Neural progenitor cell (in vitro differentiated cells): ENCODE measurements around the gene SKI. TPM values are rescaled to one million over a fixed set of nuclear protein-coding genes. Genes with fewer than 3 reads are reported as not detected.
A peak's percentile ranks its signal among the peaks of the same experiment; 100 is the strongest.

Source experiments
- DNase-seq: peaks from one replicate; pipeline ENCODE4 v3.0.0-alpha.2; 2016; ENCODE audit warnings: low spot score
- H2AFZ ChIP-seq: fragments of 200-600 bp; sonication (generic); replicated peaks from 2 replicates; pipeline ENCODE4 v1.6.1; 2016; ENCODE audit warnings: antibody characterized with exemption
- H3F3A ChIP-seq: fragments of 200-600 bp; sonication (generic); 2 replicates; pipeline ENCODE4 v1.6.1; 2016; ENCODE audit warnings: antibody characterized with exemption, low read depth
- H3K27ac ChIP-seq: fragments of 200-600 bp; sonication (generic); 2 replicates; pipeline ENCODE4 v1.5.1; 2016; ENCODE audit warnings: mild to moderate bottlenecking
- H3K27me3 ChIP-seq: fragments of 200-600 bp; sonication (generic); 2 replicates; pipeline ENCODE4 v1.6.1; 2016; ENCODE audit warnings: mild to moderate bottlenecking, moderate library complexity
- H3K36me3 ChIP-seq: fragments of 200-600 bp; sonication (generic); 2 replicates; pipeline ENCODE4 v1.5.1; 2016
- H3K4me1 ChIP-seq: fragments of 200-600 bp; sonication (generic); 2 replicates; pipeline ENCODE4 v1.6.1; 2016; ENCODE audit warnings: mixed run types
- H3K4me2 ChIP-seq: fragments of 200-600 bp; sonication (generic); 2 replicates; pipeline ENCODE4 v1.6.1; 2016
- H3K4me3 ChIP-seq: fragments of 200-600 bp; sonication (generic); 2 replicates; pipeline ENCODE4 v1.5.1; 2016
- H3K79me2 ChIP-seq: fragments of 200-600 bp; sonication (generic); 2 replicates; pipeline ENCODE4 v1.6.1; 2016; ENCODE audit warnings: low read depth
- H3K9ac ChIP-seq: fragments of 200-600 bp; sonication (generic); 2 replicates; pipeline ENCODE4 v1.6.1; 2016
- H3K9me3 ChIP-seq: fragments of 200-600 bp; sonication (generic); 2 replicates; pipeline ENCODE4 v1.5.1; 2016; ENCODE audit warnings: low read depth
- H4K20me1 ChIP-seq: fragments of 200-600 bp; sonication (generic); 2 replicates; pipeline ENCODE4 v1.6.1; 2016; ENCODE audit warnings: low read depth
- H3K27ac Mint-ChIP-seq: 3 replicates; pipeline ENCODE4 v1.8.0; 2021; ENCODE audit warnings: mixed read lengths
- H3K27me3 Mint-ChIP-seq: 2 replicates; pipeline ENCODE4 v1.8.0; 2022; ENCODE audit warnings: low read depth, mild to moderate bottlenecking, inconsistent platforms, moderate library complexity, mixed read lengths; ENCODE audit not compliant: insufficient read depth
- H3K36me3 Mint-ChIP-seq: 3 replicates; pipeline ENCODE4 v1.8.0; 2021; ENCODE audit warnings: mixed read lengths
- H3K4me1 Mint-ChIP-seq: 3 replicates; pipeline ENCODE4 v1.8.0; 2021; ENCODE audit warnings: mixed read lengths
- H3K4me3 Mint-ChIP-seq: 3 replicates; pipeline ENCODE4 v1.8.0; 2021; ENCODE audit warnings: mild to moderate bottlenecking, moderate library complexity, mixed read lengths
- H3K9me3 Mint-ChIP-seq: 3 replicates; pipeline ENCODE4 v1.8.0; 2020; ENCODE audit warnings: mixed read lengths
- CTCF ChIP-seq: fragments of 200-600 bp; sonication (generic); IDR thresholded peaks from 2 replicates; pipeline ENCODE4 v1.5.1; 2017; ENCODE audit warnings: antibody characterized with exemption, mild to moderate bottlenecking
- EZH2 ChIP-seq: fragments of 200-600 bp; sonication (generic); IDR thresholded peaks from 2 replicates; pipeline ENCODE4 v1.6.1; 2017; ENCODE audit warnings: antibody characterized with exemption, mild to moderate bottlenecking, moderate library complexity
- EZH2phosphoT487 ChIP-seq: fragments of 200-600 bp; sonication (generic); IDR thresholded peaks from 2 replicates; pipeline ENCODE4 v1.6.1; 2017; ENCODE audit warnings: antibody characterized with exemption
- total RNA-seq: library from RNA; depleted of rRNA; stranded (reverse); fragments of >200 nt; gene quantifications from 2 replicates; pipeline ENCODE4 v1.2.3, GENCODE V29; 2015; ENCODE audit warnings: low replicate concordance

Gene SKI
- total RNA-seq, 1 donor from 2014 or later, result 7.4 TPM

- Histone ChIP-seq H2AFZ (peak overlapping the region; percentile 98), H3K36me3 (no peaks in the 10 kb centered on the region), H3K4me1 (peaks cover 38% of the 10 kb centered on the region), H3K27ac (no peak overlapping the region), H3K27me3 (peaks cover 13% of the 10 kb centered on the region), H3K4me2 (peak overlapping the region; percentile 91), H3K9me3 (no peaks in the 10 kb centered on the region), H3K9ac (peak overlapping the region; percentile 76), H4K20me1 (peaks cover 40% of the 10 kb centered on the region), H3K4me3 (peak overlapping the region; percentile 89), H3K79me2 (peaks cover 40% of the 10 kb centered on the region), H3F3A (peaks cover 20% of the 10 kb centered on the region)
- H3K4me1 Mint-ChIP-seq, result peaks cover 29% of the 10 kb centered on the region
- no peak for TF ChIP-seq EZH2
- no peak for TF ChIP-seq CTCF
- TF ChIP-seq EZH2phosphoT487, result peak; percentile 34
- peak; percentile 99 for DNase-seq
- peaks cover 6% of the 10 kb centered on the region for H3K27me3 Mint-ChIP-seq
- peak overlapping the region; percentile 77 for H3K4me3 Mint-ChIP-seq
- H3K36me3 Mint-ChIP-seq, result peaks cover 2% of the 10 kb centered on the region
- H3K27ac Mint-ChIP-seq, result no peak overlapping the region
- H3K9me3 Mint-ChIP-seq, result peaks cover 2% of the 10 kb centered on the region
Measured at GRCh38 chr1:2227346-2228156, 568 bp upstream of the SKI start.

- H4K20me1 ChIP-seq, result peaks cover 51% of the 10 kb centered on the region
- peaks cover 40% of the 10 kb centered on the region for H3K4me1 ChIP-seq
- H3K4me3 ChIP-seq, result peak overlapping the region; percentile 98
- Mint-ChIP-seq H3K9me3 (peaks cover 2% of the 10 kb centered on the region), H3K27ac (peak overlapping the region; percentile 98), H3K27me3 (peaks cover 2% of the 10 kb centered on the region), H3K4me1 (peaks cover 34% of the 10 kb centered on the region), H3K4me3 (peak overlapping the region; percentile 98), H3K36me3 (peaks cover 4% of the 10 kb centered on the region)
- no peak overlapping the region for H3K27ac ChIP-seq
- no peaks in the 10 kb centered on the region for H3K36me3 ChIP-seq
- H3K79me2 ChIP-seq, result peaks cover 51% of the 10 kb centered on the region
- peaks cover 13% of the 10 kb centered on the region for H3K27me3 ChIP-seq
- TF ChIP-seq EZH2phosphoT487 (no peak), CTCF (no peak), EZH2 (no peak)
- H3K9me3 ChIP-seq, result no peaks in the 10 kb centered on the region
- peaks cover 17% of the 10 kb centered on the region for H3F3A ChIP-seq
- H2AFZ ChIP-seq, result no peak overlapping the region
- peak overlapping the region; percentile 99 for H3K4me2 ChIP-seq
- H3K9ac ChIP-seq, result peak overlapping the region; percentile 35
- DNase-seq, result no peak
Measured at GRCh38 chr1:2228694-2229036, 546 bp downstream of the SKI start.

GRCh38 chr1:2229037-2229864 lies 1.1 kb downstream of the SKI start:
- H3K79me2 ChIP-seq, result peaks cover 57% of the 10 kb centered on the region
- H3K4me3 ChIP-seq, result peak overlapping the region; percentile 98
- peaks cover 45% of the 10 kb centered on the region for H3K4me1 ChIP-seq
- H3K36me3 ChIP-seq, result no peaks in the 10 kb centered on the region
- peak overlapping the region; percentile 99 for H3K4me2 ChIP-seq
- H3K27ac ChIP-seq, result no peak overlapping the region
- H3K9me3 Mint-ChIP-seq, result peaks cover 2% of the 10 kb centered on the region
- H3K36me3 Mint-ChIP-seq, result peaks cover 4% of the 10 kb centered on the region
- H2AFZ ChIP-seq, result no peak overlapping the region
- H3K27me3 ChIP-seq, result peaks cover 13% of the 10 kb centered on the region
- DNase-seq, result peak; percentile 78
- peaks cover 39% of the 10 kb centered on the region for H3K4me1 Mint-ChIP-seq
- H3K4me3 Mint-ChIP-seq, result peak overlapping the region; percentile 98
- no peaks in the 10 kb centered on the region for H3K9me3 ChIP-seq
- peaks cover 17% of the 10 kb centered on the region for H3F3A ChIP-seq
- TF ChIP-seq EZH2phosphoT487, result no peak
- TF ChIP-seq CTCF, result no peak
- no peak for TF ChIP-seq EZH2
- H3K27me3 Mint-ChIP-seq, result peaks cover 2% of the 10 kb centered on the region
- H4K20me1 ChIP-seq, result peaks cover 57% of the 10 kb centered on the region
- H3K27ac Mint-ChIP-seq, result peak overlapping the region; percentile 98
- peak overlapping the region; percentile 35 for H3K9ac ChIP-seq
